A549 treated with CpdA at 1 μM for 4 hours (cell line): ENCODE data around the gene YBX2. TPM values are rescaled to one million over a fixed set of nuclear protein-coding genes. Genes with fewer than 3 reads are reported as not detected.

Experiments used
- total RNA-seq: library from RNA; stranded (reverse); fragments of 200-300 nt; extraction: Qiagen RNA extraction; gene quantifications from 5 replicates; pipeline ENCODE4 v1.2.3, GENCODE V29; 2022; ENCODE audit warnings: low read depth

The YBX2 gene
- total RNA-seq, 1 experiment from 2014 or later = 0.53 TPM

Other genes with a start within 250 kb of the YBX2 start
- not detected in 5 replicates for gene CLEC10A, start 214.4 kb downstream of the YBX2 start, total RNA-seq
- 0.24 TPM in 1 of 5 replicates, not detected in the others for gene ASGR2, start 179.8 kb downstream of the YBX2 start, total RNA-seq
- 0.82 to 1.2 TPM (median 1.0 TPM) in 5 replicates for gene ASGR1, start 115.3 kb downstream of the YBX2 start, total RNA-seq
- 7.9 to 9.6 TPM (median 8.9 TPM) in 5 replicates for gene DLG4, start 74.8 kb downstream of the YBX2 start, total RNA-seq
- 353 to 465 TPM (median 434 TPM) in 5 replicates for gene ACADVL, start 74.7 kb downstream of the YBX2 start, total RNA-seq
- gene DVL2, start 60.1 kb downstream of the YBX2 start, total RNA-seq = 28.0 to 42.0 TPM (median 34.1 TPM) in 5 replicates
- 83.9 to 111 TPM (median 93.1 TPM) in 5 replicates for gene PHF23, start 55.2 kb downstream of the YBX2 start, total RNA-seq
- gene GABARAP, start 52.2 kb downstream of the YBX2 start, total RNA-seq = 651 to 801 TPM (median 727 TPM) in 5 replicates
- 214 to 254 TPM (median 242 TPM) in 5 replicates for gene CTDNEP1, start 42.9 kb downstream of the YBX2 start, total RNA-seq
- 117 to 137 TPM (median 127 TPM) in 5 replicates for gene ELP5, start 42.4 kb downstream of the YBX2 start, total RNA-seq
- gene CLDN7, start 32.2 kb downstream of the YBX2 start, total RNA-seq = 0.54 to 0.90 TPM (median 0.62 TPM) in 5 replicates
- 0.13 to 0.29 TPM (median 0.24 TPM) in 5 replicates for gene SLC2A4, start 12.9 kb downstream of the YBX2 start, total RNA-seq
- gene EIF5A, start 13.0 kb upstream of the YBX2 start, total RNA-seq = 1,623 to 1,819 TPM (median 1,736 TPM) in 5 replicates
- gene GPS2, start 20.7 kb upstream of the YBX2 start, total RNA-seq = 91.6 to 105 TPM (median 99.8 TPM) in 5 replicates
- gene NEURL4, start 34.7 kb upstream of the YBX2 start, total RNA-seq = 24.3 to 33.5 TPM (median 29.7 TPM) in 5 replicates
- gene ACAP1, start 41.9 kb upstream of the YBX2 start, total RNA-seq = 1.9 to 7.2 TPM (median 3.1 TPM) in 5 replicates
- 11.9 to 16.4 TPM (median 13.3 TPM) in 5 replicates for gene KCTD11, start 57.5 kb upstream of the YBX2 start, total RNA-seq
- not detected in 5 replicates for gene TMEM95, start 60.5 kb upstream of the YBX2 start, total RNA-seq
- 1.5 to 2.4 TPM (median 1.8 TPM) in 5 replicates for gene TNK1, start 86.5 kb upstream of the YBX2 start, total RNA-seq
- 36.7 to 43.5 TPM (median 37.7 TPM) in 5 replicates for gene PLSCR3, start 99.9 kb upstream of the YBX2 start, total RNA-seq
- gene TMEM256, start 109.5 kb upstream of the YBX2 start, total RNA-seq = 181 to 224 TPM (median 197 TPM) in 5 replicates
- 14.2 to 20.2 TPM (median 17.0 TPM) in 5 replicates for gene NLGN2, start 113.2 kb upstream of the YBX2 start, total RNA-seq
- 0.09 TPM in 1 of 5 replicates, not detected in the others for gene SPEM1, start 125.7 kb upstream of the YBX2 start, total RNA-seq
- gene SPEM2, start 131.0 kb upstream of the YBX2 start, total RNA-seq = 0.10 to 0.14 TPM in 2 of 5 replicates, not detected in the others
- 0.01 to 0.04 TPM in 2 of 5 replicates, not detected in the others for gene SPEM3, start 134.2 kb upstream of the YBX2 start, total RNA-seq
- 9.6 to 14.5 TPM (median 13.1 TPM) in 5 replicates for gene TMEM102, start 140.8 kb upstream of the YBX2 start, total RNA-seq
- gene FGF11, start 144.9 kb upstream of the YBX2 start, total RNA-seq = 0.99 to 1.4 TPM (median 1.4 TPM) in 5 replicates
- gene CHRNB1, start 150.4 kb upstream of the YBX2 start, total RNA-seq = 4.7 to 7.6 TPM (median 7.2 TPM) in 5 replicates
- gene ZBTB4, start 185.0 kb upstream of the YBX2 start, total RNA-seq = 20.0 to 25.5 TPM (median 23.1 TPM) in 5 replicates
- not detected in 5 replicates for gene SLC35G6, start 186.8 kb upstream of the YBX2 start, total RNA-seq
- gene POLR2A, start 189.7 kb upstream of the YBX2 start, total RNA-seq = 74.3 to 88.3 TPM (median 80.0 TPM) in 5 replicates